Endodermal cell (in vitro differentiated cells): ENCODE data around the gene TNIK. TPM values are rescaled to one million over a fixed set of nuclear protein-coding genes. Genes with fewer than 3 reads are reported as not detected.

Experiments
- DNase-seq: peaks from one replicate; pipeline ENCODE4 v3.0.0-alpha.2; 2017
- H3K27ac ChIP-seq: 2 replicates; pipeline ENCODE4 v1.5.1; 2013; ENCODE audit warnings: mild to moderate bottlenecking, low read depth, low read length, moderate library complexity
- H3K27me3 ChIP-seq: 2 replicates; pipeline ENCODE4 v1.6.1; 2013; ENCODE audit warnings: mild to moderate bottlenecking, low read length, moderate library complexity; ENCODE audit not compliant: insufficient read depth, control insufficient read depth, poor library complexity, severe bottlenecking
- H3K36me3 ChIP-seq: 2 replicates; pipeline ENCODE4 v1.7.0; 2013; ENCODE audit warnings: mild to moderate bottlenecking, low read length, moderate library complexity; ENCODE audit not compliant: control insufficient read depth, insufficient read depth
- H3K4me1 ChIP-seq: one replicate; pipeline ENCODE4 v1.7.0; 2013; ENCODE audit warnings: low read length; ENCODE audit not compliant: control insufficient read depth, insufficient read depth
- H3K4me3 ChIP-seq: 2 replicates; pipeline ENCODE4 v1.5.1; 2013; ENCODE audit warnings: mild to moderate bottlenecking, low read length, moderate library complexity
- H3K9ac ChIP-seq: 2 replicates; pipeline ENCODE4 v1.6.1; 2013; ENCODE audit warnings: mild to moderate bottlenecking, low read length, moderate library complexity; ENCODE audit not compliant: poor library complexity, severe bottlenecking; ENCODE audit errors: extremely low read depth
- H3K9me3 ChIP-seq: 2 replicates; pipeline ENCODE4 v1.6.1; 2013; ENCODE audit warnings: mild to moderate bottlenecking, low read length, moderate library complexity; ENCODE audit not compliant: control insufficient read depth
- H3K27ac Mint-ChIP-seq: 2 replicates; pipeline ENCODE4 v1.8.0; 2020; ENCODE audit warnings: mixed read lengths
- H3K27me3 Mint-ChIP-seq: 2 replicates; pipeline ENCODE4 v1.8.0; 2021; ENCODE audit warnings: mild to moderate bottlenecking, mixed read lengths; ENCODE audit not compliant: insufficient read depth
- H3K36me3 Mint-ChIP-seq: 2 replicates; pipeline ENCODE4 v1.8.0; 2020; ENCODE audit warnings: low read depth, mixed read lengths
- H3K4me1 Mint-ChIP-seq: 2 replicates; pipeline ENCODE4 v1.8.0; 2020; ENCODE audit warnings: mixed read lengths
- H3K4me3 Mint-ChIP-seq: 2 replicates; pipeline ENCODE4 v1.8.0; 2020; ENCODE audit warnings: mild to moderate bottlenecking, moderate library complexity, mixed read lengths
- H3K9me3 Mint-ChIP-seq: 2 replicates; pipeline ENCODE4 v1.8.0; 2020; ENCODE audit warnings: mild to moderate bottlenecking, mixed read lengths
- CTCF ChIP-seq: fragments of 200-600 bp; sonication (generic); conservative IDR thresholded peaks from 2 replicates; pipeline ENCODE4 v1.5.0; 2021; ENCODE audit warnings: antibody characterized with exemption, mild to moderate bottlenecking
- WGBS, 2 experiments: methylation state at CpG; one replicate each; pipeline versions ENCODE4 v1.1.5 to v1.1.7; 2013; ENCODE audit warnings: missing lambda C conversion rate in 2 of 2, mixed read lengths in 1 of 2; ENCODE audit not compliant: insufficient coverage in 1 of 2, insufficient read length in 1 of 2; 5-methylcytosine and 5-hydroxymethylcytosine counted together
- total RNA-seq, 2 donors: library from RNA; stranded (reverse); fragmentation: NEBNext Ultra II Directional in 1 of 2; extraction: Animal tissue kit (Norgen Biotek cat#: 25700) in 1 of 2; gene quantifications; 2 replicates in 1 of 2; 3 replicates in 1 of 2; pipeline ENCODE4 v1.2.1, GENCODE V29; 2021

TNIK gene
- total RNA-seq, 2 donors from 2014 or later = 12.2 to 14.9 TPM

- TF ChIP-seq CTCF = no peak
- WGBS, 2 experiments = 83 to 88% methylated on average over 1 of the region's 1 CpG
Measured at GRCh38 chr3:171503817-171504216, 43.6 kb upstream of the TNIK start.

GRCh38 chr3:171498921-171499320 lies 38.7 kb upstream of the TNIK start:
- no peaks in the 10 kb centered on the region for H3K4me1 ChIP-seq
- H3K4me3 ChIP-seq = no peak overlapping the region
- TF ChIP-seq CTCF = no peak
- no peaks in the 10 kb centered on the region for H3K27me3 ChIP-seq
- no peak overlapping the region for H3K4me3 Mint-ChIP-seq
- WGBS, 2 experiments = 100% methylated on average over 1 of the region's 1 CpG; no CpG with 5 or more reads in 1 of the 2 experiments
- H3K9ac ChIP-seq = no peak overlapping the region
- H3K36me3 ChIP-seq = no peaks in the 10 kb centered on the region
- H3K9me3 Mint-ChIP-seq = no peaks in the 10 kb centered on the region
- no peaks in the 10 kb centered on the region for H3K27me3 Mint-ChIP-seq
- no peaks in the 10 kb centered on the region for H3K36me3 Mint-ChIP-seq
- H3K27ac ChIP-seq = no peak overlapping the region
- peaks cover 3% of the 10 kb centered on the region for H3K4me1 Mint-ChIP-seq
- no peak overlapping the region for H3K27ac Mint-ChIP-seq
- H3K9me3 ChIP-seq = no peaks in the 10 kb centered on the region
- no peak for DNase-seq

More at GRCh38 chr3:171503817-171504216, 43.6 kb upstream of the TNIK start:
- Histone ChIP-seq H3K9ac (no peak overlapping the region), H3K4me3 (no peak overlapping the region), H3K27me3 (no peaks in the 10 kb centered on the region), H3K9me3 (no peaks in the 10 kb centered on the region), H3K4me1 (no peaks in the 10 kb centered on the region), H3K27ac (no peak overlapping the region), H3K36me3 (no peaks in the 10 kb centered on the region)
- peaks cover 3% of the 10 kb centered on the region for H3K4me1 Mint-ChIP-seq
- no peak overlapping the region for H3K4me3 Mint-ChIP-seq
- no peaks in the 10 kb centered on the region for H3K27me3 Mint-ChIP-seq
- DNase-seq = no peak
- H3K27ac Mint-ChIP-seq = no peak overlapping the region
- no peaks in the 10 kb centered on the region for H3K9me3 Mint-ChIP-seq
- no peaks in the 10 kb centered on the region for H3K36me3 Mint-ChIP-seq

- Mint-ChIP-seq H3K9me3 (no peaks in the 10 kb centered on the region), H3K27ac (no peak overlapping the region), H3K4me3 (no peak overlapping the region), H3K36me3 (no peaks in the 10 kb centered on the region), H3K27me3 (peaks cover 2% of the 10 kb centered on the region), H3K4me1 (peaks cover 3% of the 10 kb centered on the region)
- no peak for DNase-seq
- no peak overlapping the region for H3K27ac ChIP-seq
- TF ChIP-seq CTCF = no peak
- no peak overlapping the region for H3K4me3 ChIP-seq
- H3K4me1 ChIP-seq = no peaks in the 10 kb centered on the region
- H3K36me3 ChIP-seq = no peaks in the 10 kb centered on the region
- H3K27me3 ChIP-seq = no peaks in the 10 kb centered on the region
- no peaks in the 10 kb centered on the region for H3K9me3 ChIP-seq
- 91 to 100% methylated on average over 1 of the region's 1 CpG for WGBS, 2 experiments
- H3K9ac ChIP-seq = no peak overlapping the region
Measured at GRCh38 chr3:171497468-171497867, 37.3 kb upstream of the TNIK start.
